CD4-positive, alpha-beta T cell treated with Interleukin-1 beta for 1 hour (primary cell): Measurements from ENCODE around the gene CTDSPL.

Experiments used
- DNase-seq, 2 donors: peaks; one replicate each; pipeline ENCODE4 v3.0.0-alpha.2; 2020 to 2022

CTDSPL gene

GRCh38 chr3:38005076-38006020 lies 143.7 kb downstream of the CTDSPL start:
- no peak for DNase-seq

GRCh38 chr3:38006031-38006430 lies 144.4 kb downstream of the CTDSPL start:
- no peak for DNase-seq

GRCh38 chr3:38006445-38006995 lies 144.8 kb downstream of the CTDSPL start:
- no peak for DNase-seq

GRCh38 chr3:38007754-38008090 lies 146.0 kb downstream of the CTDSPL start:
- no peak for DNase-seq

- no peak for DNase-seq
Observed at GRCh38 chr3:38008191-38008701, 146.6 kb downstream of the CTDSPL start.

GRCh38 chr3:38008971-38009580 lies 147.4 kb downstream of the CTDSPL start:
- no peak for DNase-seq

- DNase-seq: no peak
Observed at GRCh38 chr3:38009807-38010591, 148.3 kb downstream of the CTDSPL start.

- no peak for DNase-seq
Observed at GRCh38 chr3:38011111-38011510, 149.4 kb downstream of the CTDSPL start.

GRCh38 chr3:38015485-38015884 lies 153.8 kb downstream of the CTDSPL start:
- no peak for DNase-seq

GRCh38 chr3:38015984-38016383 lies 154.3 kb downstream of the CTDSPL start:
- no peak for DNase-seq

- DNase-seq: no peak
Observed at GRCh38 chr3:38016410-38016809, 154.7 kb downstream of the CTDSPL start.

GRCh38 chr3:38016847-38017444 lies 155.3 kb downstream of the CTDSPL start:
- DNase-seq: no peak

- no peak for DNase-seq
Observed at GRCh38 chr3:38017445-38018295, 156.0 kb downstream of the CTDSPL start.

- DNase-seq: no peak
Observed at GRCh38 chr3:38018296-38019266, 156.9 kb downstream of the CTDSPL start.

GRCh38 chr3:38019658-38020341 lies 158.1 kb downstream of the CTDSPL start:
- DNase-seq: no peak

GRCh38 chr3:38020342-38020726 lies 158.7 kb downstream of the CTDSPL start:
- no peak for DNase-seq

GRCh38 chr3:38021196-38021595 lies 159.5 kb downstream of the CTDSPL start:
- no peak for DNase-seq

- no peak for DNase-seq
Observed at GRCh38 chr3:38022301-38022700, 160.6 kb downstream of the CTDSPL start.

- no peak for DNase-seq
Observed at GRCh38 chr3:38022896-38023709, 161.4 kb downstream of the CTDSPL start.
